ENCODE measurements around the gene ITFG1. TPM values are rescaled to one million over a fixed set of nuclear protein-coding genes. Genes with fewer than 3 reads are reported as not detected.

Gene ITFG1
- total and polyA plus RNA-seq, 2 of the 8 experiments (the other 6 are each of a cell fraction or from before 2014, with no cell fraction given) = 13.8 to 22.2 TPM

DNA sequence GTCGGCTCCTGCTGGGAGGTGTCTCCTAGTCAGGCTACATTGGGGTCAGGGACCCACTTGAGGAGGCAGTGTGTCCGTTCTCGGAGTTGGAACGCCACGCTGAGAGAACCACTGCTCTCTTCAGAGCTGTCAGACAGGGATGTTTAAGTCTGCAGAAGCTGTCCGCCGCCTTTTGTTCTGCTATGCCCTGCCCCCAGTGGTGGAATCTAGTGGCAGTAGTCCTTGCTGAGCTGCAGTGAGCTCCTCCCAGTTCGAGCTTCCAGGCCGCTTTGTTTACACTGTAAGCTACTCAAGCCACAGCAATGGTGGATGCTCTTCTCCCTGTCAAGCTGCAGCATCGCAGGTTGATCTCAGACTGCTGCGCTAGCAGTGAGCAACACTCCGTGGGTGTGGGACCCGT lies 36.0 kb downstream of the ITFG1 start (continued):
- no peak for TF ChIP-seq EP300 (IDR thresholded peaks at IDR 0.05; ENCODE audit: borderline replicate concordance in 1 of 2, low read depth in 2 of 2, low read length in 2 of 2)
- TF ChIP-seq GABPA (IDR thresholded peaks at IDR 0.05; ENCODE audit: borderline replicate concordance, insufficient read depth, low read length) = no peak
- no peak for TF ChIP-seq POU5F1 (IDR thresholded peaks at IDR 0.05; ENCODE audit: low read depth, low read length)
- no peak for TF ChIP-seq RXRA (IDR thresholded peaks at IDR 0.05; ENCODE audit: insufficient read depth, low read depth, low read length)
- TF ChIP-seq JUN (IDR thresholded peaks at IDR 0.05; ENCODE audit: low read depth, low read length) = no peak

Data from H1 (cell line).